ENCODE measurements around the gene GAN. TPM values are rescaled to one million over a fixed set of nuclear protein-coding genes. Genes with fewer than 3 reads are reported as not detected.

The GAN gene
- total RNA-seq, 1 donor from 2014 or later, result 5.6 TPM

DNA sequence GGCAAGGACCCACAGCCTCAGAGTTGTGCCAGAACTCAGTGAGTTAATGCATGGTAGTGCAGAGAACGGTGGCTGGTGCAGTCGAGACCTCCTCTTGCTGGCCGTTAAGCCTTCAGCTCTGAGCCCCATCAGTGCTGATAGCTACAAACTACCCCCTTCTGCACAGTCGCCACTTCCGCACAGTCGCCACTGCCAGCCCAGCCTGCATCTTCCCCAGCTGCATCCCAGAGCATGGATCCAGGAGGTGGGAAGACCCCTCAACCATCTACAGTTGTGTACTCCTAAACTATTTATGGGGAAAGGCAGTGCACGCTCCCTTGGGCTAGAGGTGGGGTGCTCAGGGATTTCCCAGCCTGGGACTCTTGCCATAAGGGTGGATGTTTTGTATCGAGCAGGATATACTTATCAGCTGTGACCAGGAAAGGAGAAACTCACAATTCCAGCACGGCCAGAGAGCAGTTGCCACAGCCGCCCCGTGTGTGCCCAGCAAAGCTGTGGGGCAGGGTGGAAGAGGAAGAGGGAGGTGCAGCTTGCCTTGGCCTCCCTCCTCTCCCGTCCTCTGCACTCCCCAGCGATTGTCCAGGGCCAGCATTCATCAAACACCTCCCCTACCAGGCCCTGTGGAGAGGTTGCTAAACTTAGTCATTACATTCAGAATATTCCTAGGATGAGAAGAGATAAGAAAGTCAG is 80.3 kb downstream of the GAN start:
- no peak overlapping the region for H3K4me3 ChIP-seq (ENCODE audit: low read depth, low read length)
- TF ChIP-seq, protein P1, sequence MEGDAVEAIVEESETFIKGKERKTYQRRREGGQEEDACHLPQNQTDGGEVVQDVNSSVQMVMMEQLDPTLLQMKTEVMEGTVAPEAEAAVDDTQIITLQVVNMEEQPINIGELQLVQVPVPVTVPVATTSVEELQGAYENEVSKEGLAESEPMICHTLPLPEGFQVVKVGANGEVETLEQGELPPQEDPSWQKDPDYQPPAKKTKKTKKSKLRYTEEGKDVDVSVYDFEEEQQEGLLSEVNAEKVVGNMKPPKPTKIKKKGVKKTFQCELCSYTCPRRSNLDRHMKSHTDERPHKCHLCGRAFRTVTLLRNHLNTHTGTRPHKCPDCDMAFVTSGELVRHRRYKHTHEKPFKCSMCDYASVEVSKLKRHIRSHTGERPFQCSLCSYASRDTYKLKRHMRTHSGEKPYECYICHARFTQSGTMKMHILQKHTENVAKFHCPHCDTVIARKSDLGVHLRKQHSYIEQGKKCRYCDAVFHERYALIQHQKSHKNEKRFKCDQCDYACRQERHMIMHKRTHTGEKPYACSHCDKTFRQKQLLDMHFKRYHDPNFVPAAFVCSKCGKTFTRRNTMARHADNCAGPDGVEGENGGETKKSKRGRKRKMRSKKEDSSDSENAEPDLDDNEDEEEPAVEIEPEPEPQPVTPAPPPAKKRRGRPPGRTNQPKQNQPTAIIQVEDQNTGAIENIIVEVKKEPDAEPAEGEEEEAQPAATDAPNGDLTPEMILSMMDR (conservative IDR thresholded peaks at IDR 0.05; ENCODE audit: low read depth, low read length), result no peak
- no peak for DNase-seq (ENCODE audit: low read depth)

DNA sequence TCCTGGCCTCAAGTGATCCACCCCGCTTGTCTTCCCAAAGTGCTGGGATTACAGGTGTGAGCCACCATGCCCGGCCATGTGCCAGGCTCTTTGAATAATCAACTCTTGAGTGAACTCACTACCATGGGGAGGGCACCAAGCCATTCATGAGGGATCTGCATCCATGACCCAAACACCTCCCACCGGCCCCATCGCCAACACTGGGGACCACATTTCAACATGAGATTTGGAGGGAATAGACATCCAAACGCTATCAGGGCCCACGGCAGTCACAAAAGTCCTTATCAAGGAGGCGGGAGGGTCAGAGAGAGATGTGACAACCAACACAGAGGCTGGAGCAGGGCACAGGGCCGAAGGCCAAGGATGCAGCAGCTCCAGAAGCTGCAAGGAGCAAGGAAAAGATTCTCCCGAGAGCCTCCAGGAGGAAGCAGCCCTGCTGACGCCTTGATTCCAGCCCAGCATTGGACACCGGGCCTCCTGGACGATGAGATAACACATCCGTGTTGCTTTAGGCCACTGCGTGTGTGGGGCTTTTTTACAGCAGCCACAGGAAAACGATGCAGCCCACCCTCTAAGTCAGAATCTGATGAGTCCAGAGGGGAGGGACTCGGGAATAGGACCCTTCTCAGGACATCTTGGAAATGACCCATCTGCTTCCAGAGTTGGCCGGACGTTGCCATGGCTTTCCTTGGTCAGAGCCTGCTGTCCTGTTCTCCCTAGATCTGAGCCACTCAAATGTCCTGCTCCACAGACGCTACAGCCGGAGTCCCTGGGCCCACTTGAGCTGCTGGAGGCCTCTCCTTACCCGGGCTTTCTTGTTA is 82.5 kb downstream of the GAN start:
- DNase-seq (ENCODE audit: low read depth), result no peak
- H3K4me3 ChIP-seq (ENCODE audit: low read depth, low read length), result no peak overlapping the region
- TF ChIP-seq, protein P1 (conservative IDR thresholded peaks at IDR 0.05; ENCODE audit: low read depth, low read length), result no peak

DNA sequence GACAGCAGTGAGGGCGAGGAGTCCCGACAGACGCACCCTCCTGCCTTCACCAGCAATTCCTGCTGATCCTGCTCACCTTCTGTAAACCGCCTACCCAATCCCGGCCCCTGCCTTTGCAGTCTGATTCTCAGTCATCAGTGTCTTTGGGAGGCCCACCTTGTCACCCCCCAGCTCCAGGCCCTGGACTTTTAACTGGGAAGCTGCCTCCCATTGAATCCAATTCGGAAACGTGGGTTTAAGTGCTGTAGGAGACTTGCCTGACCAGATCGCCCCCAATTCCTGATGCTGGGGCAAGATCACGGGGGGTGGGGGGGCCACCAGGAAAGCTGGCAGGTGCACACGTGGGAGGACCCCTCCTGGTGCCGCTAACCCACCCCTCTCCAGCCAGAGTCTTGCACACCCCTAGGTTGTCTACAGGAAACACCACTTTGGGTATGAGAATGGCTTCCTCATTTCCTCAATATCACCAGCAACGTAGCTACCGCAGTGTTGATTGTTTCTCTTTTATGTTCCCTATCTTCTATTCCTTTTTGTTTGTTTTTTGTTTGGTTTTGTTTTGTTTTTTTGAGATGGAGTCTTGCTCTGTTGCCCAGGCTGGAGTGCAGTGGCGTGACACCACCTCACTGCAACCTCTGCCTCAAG is 83.2 kb downstream of the GAN start:
- DNase-seq (ENCODE audit: low read depth), result no peak
- H3K4me3 ChIP-seq (ENCODE audit: low read depth, low read length), result no peak overlapping the region
- TF ChIP-seq, protein P1 (conservative IDR thresholded peaks at IDR 0.05; ENCODE audit: low read depth, low read length), result no peak

DNA sequence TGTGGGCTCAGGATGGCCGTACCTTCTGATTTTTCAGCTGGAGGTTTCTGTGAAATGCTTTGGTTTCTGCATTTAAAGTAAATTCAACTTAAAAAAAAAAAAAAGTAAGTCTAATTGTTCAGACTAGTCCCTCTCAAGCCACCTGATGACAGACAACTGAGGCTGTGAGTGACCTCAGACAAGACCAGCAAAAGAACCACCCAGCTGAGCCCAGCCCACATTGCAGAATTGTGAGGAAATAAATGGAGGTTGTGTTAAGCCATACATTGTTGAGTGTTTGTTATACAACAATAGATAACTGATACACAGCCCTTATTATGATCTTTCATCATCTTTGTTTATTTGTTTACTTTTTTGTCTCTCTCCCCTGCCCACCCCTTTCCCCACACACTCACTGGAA is 85.1 kb downstream of the GAN start:
- DNase-seq (ENCODE audit: low read depth), result no peak
- TF ChIP-seq, protein P1 (conservative IDR thresholded peaks at IDR 0.05; ENCODE audit: low read depth, low read length), result no peak
- no peak overlapping the region for H3K4me3 ChIP-seq (ENCODE audit: low read depth, low read length)

DNA sequence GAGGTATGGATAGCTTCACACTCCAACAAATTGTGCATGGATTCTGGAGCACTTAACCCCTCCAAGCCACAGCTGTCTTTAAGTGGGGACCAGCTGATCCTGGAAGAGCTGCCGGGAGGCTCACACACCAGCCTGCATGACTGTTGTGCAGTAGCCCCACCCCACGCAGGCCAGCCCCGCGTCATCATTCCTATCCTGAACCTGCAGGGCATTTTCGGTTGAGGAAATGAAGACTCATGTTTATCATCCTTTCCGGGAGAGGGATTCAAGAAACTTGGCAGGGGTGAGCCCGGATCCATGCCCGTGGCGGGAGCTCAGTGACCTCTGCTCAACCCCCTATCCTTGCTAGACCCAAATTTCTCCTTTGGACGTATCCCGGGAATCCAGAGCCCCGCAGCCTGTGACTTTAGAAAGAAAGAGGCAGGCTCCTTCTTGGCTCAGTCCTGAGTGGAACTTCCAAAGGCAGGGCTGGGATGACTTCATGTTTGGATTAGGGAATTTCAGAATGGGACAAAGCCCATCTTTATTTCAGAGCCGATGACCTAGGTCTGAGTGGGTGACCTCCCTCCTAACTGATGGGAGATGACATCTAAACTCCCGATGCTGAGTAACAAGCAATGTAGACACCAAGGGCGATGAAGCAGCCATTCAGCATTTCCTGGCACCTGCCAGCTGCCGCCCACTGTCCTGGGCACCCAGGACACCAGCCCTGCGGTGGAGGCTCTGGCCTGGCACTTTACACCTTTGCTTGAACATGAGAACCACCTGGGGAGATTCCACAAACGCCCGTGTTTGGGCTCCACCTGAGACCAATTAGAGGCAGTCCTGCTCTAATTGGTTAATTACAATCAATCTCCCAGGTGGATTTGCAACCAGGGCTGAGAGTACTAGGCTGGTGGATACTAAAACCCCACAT is 86.5 kb downstream of the GAN start:
- H3K4me3 ChIP-seq (ENCODE audit: low read depth, low read length), result no peak overlapping the region
- no peak for DNase-seq (ENCODE audit: low read depth)
- TF ChIP-seq, protein P1 (conservative IDR thresholded peaks at IDR 0.05; ENCODE audit: low read depth, low read length), result no peak

DNA sequence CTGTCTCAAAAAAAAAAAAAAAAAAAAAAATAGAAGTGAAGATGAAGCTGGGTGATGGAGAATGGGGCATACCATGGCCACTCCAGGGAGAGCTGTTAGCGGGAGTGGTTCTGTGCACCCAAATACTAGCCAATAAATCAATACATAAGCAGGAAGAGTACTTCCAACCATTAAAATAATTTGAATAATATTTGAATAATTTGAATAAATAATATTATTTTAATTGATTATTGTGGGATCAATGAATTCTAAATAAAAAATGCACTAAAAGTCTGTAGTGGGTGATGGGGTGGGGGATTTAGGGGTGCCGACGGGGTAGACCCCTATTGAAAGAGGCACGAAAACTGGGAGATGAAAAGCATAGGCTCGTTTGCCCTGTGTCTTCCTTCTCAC is 88.4 kb downstream of the GAN start:
- TF ChIP-seq, protein P1 (conservative IDR thresholded peaks at IDR 0.05; ENCODE audit: low read depth, low read length), result no peak
- H3K4me3 ChIP-seq (ENCODE audit: low read depth, low read length), result no peak overlapping the region

More for the DNA sequence above, 88.4 kb downstream of the GAN start:
- DNase-seq (ENCODE audit: low read depth), result no peak

Data from epithelial cell of proximal tubule (primary cell).